Measurements from ENCODE around the gene RDM1.

The RDM1 gene

DNA sequence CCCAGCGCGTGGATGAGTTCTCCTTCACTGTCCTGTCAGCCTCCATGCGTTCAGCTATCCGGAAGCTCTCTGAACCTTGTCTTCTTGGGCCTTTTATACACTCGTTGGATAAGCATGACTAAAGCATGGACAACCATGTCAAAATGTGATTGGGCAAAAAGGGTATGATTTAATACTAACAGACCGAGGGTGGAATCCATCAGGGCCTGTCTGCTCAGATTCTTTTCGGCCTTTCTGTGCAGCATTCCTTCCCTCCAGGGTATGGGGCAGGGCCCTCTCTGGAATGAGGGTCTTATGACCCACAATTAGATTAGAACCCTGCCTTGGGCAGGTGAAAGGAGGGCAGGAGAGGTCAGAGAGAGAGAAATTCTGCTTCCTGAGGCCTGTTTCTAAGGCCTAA, 36.4 kb downstream of the RDM1 start:
- no peak for ATAC-seq
- no peak for TF ChIP-seq ZC3H10 (CRISPR knock-in tag; IDR thresholded peaks at IDR 0.05)
- TF ChIP-seq, protein P1, sequence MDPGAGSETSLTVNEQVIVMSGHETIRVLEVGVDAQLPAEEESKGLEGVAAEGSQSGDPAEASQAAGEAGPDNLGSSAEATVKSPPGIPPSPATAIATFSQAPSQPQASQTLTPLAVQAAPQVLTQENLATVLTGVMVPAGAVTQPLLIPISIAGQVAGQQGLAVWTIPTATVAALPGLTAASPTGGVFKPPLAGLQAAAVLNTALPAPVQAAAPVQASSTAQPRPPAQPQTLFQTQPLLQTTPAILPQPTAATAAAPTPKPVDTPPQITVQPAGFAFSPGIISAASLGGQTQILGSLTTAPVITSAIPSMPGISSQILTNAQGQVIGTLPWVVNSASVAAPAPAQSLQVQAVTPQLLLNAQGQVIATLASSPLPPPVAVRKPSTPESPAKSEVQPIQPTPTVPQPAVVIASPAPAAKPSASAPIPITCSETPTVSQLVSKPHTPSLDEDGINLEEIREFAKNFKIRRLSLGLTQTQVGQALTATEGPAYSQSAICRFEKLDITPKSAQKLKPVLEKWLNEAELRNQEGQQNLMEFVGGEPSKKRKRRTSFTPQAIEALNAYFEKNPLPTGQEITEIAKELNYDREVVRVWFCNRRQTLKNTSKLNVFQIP (CRISPR knock-in tag; IDR thresholded peaks at IDR 0.05; ENCODE audit: borderline replicate concordance, low read depth), result no peak
- TF ChIP-seq CSDC2 (CRISPR knock-in tag; IDR thresholded peaks at IDR 0.05), result no peak
- no peak for TF ChIP-seq PPARA (CRISPR knock-in tag; IDR thresholded peaks at IDR 0.05; ENCODE audit: borderline replicate concordance)
- TF ChIP-seq ZFP30 (CRISPR knock-in tag; IDR thresholded peaks at IDR 0.05), result no peak
- no peak for TF ChIP-seq RARB (CRISPR knock-in tag; IDR thresholded peaks at IDR 0.05)

DNA sequence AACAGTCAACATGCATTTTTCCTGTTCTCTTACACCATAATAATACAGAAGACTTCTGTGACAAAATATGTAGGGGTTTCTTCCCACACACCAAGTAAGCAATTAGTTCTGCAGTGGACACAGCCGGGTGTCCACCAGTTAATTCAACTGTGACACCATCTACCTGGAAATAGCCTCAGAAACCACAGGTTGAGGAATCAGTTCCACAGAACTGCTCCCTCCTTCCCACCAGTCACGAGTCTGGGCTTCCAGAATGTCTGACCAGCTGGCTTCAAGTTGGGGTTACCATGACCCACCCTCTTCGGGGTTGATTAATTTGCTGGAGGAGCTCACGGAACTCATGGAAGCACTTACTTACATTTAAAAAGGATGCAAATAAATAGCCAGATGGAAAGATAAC, 36.8 kb downstream of the RDM1 start:
- TF ChIP-seq BACH2 (CRISPR knock-in tag; IDR thresholded peaks at IDR 0.05; ENCODE audit: borderline replicate concordance) (no peak), CSDC2 (CRISPR knock-in tag; IDR thresholded peaks at IDR 0.05) (no peak), ISL1 (CRISPR knock-in tag; IDR thresholded peaks at IDR 0.05) (no peak), ZFP30 (CRISPR knock-in tag; IDR thresholded peaks at IDR 0.05) (no peak), ARNTL (CRISPR knock-in tag; IDR thresholded peaks at IDR 0.05; ENCODE audit: borderline replicate concordance, low read depth) (no peak), GLIS3 (CRISPR knock-in tag; IDR thresholded peaks at IDR 0.05) (no peak), SNAI2 (CRISPR knock-in tag; IDR thresholded peaks at IDR 0.05) (no peak), OSR1 (CRISPR knock-in tag; IDR thresholded peaks at IDR 0.05) (no peak), ZNF70 (CRISPR knock-in tag; IDR thresholded peaks at IDR 0.05) (no peak), ESRRG (CRISPR knock-in tag; IDR thresholded peaks at IDR 0.05) (no peak)
- TF ChIP-seq, protein P2, sequence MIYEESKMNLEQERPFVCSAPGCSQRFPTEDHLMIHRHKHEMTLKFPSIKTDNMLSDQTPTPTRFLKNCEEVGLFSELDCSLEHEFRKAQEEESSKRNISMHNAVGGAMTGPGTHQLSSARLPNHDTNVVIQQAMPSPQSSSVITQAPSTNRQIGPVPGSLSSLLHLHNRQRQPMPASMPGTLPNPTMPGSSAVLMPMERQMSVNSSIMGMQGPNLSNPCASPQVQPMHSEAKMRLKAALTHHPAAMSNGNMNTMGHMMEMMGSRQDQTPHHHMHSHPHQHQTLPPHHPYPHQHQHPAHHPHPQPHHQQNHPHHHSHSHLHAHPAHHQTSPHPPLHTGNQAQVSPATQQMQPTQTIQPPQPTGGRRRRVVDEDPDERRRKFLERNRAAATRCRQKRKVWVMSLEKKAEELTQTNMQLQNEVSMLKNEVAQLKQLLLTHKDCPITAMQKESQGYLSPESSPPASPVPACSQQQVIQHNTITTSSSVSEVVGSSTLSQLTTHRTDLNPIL (CRISPR knock-in tag; IDR thresholded peaks at IDR 0.05; ENCODE audit: low read depth), result no peak
- ATAC-seq, result no peak

DNA sequence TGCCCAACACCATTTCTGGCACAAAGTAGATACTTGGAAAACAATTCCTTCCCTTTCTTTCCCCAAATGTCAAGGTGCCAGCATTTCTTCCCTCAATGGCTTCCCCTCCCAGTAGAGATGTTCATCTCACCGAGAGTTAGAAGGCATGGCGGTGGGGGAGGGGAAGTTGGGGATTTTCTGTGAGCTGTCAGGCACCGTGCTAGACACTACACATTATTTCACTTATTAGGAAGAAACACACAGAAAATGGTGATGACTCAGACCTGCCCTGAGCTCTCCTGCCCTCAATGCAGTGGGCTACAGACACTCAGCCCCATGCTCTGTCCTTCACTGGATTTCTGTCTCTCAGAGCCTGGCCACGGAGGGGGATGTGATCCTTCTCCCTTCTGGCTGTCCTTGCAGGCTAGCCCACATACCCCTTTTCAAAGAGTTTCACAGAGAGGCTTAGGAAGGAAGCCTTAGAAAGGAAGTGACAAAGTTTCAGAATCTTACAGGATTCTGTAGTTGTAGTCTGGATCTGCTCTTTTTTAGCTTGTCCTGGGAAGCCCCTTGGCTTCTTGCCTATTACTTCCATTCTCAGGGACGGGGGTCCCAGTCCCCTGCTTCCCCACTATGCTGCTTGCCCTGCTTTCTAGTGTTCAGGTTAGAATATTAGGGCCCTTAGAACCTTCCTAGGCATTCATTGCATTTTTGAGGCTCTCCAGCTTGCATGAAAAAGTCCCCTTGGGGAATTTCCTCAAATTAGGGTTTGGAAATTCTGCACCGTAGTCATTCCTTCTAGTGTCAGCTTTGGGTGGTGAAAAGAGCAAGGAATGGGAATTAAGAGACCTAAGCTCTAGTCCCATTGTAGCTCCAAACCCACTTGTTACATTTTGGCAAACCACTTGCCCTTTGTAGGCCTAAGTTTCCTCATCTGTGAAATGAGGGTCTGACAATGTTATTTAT, 38.2 kb downstream of the RDM1 start:
- TF ChIP-seq BACH2 (CRISPR knock-in tag; IDR thresholded peaks at IDR 0.05; ENCODE audit: borderline replicate concordance), result no peak
- TF ChIP-seq, protein P1 (CRISPR knock-in tag; IDR thresholded peaks at IDR 0.05; ENCODE audit: borderline replicate concordance, low read depth), result no peak
- TF ChIP-seq CSDC2 (CRISPR knock-in tag; IDR thresholded peaks at IDR 0.05), result no peak
- no peak for TF ChIP-seq ZFP3 (CRISPR knock-in tag; IDR thresholded peaks at IDR 0.05)
- TF ChIP-seq ZNF70 (CRISPR knock-in tag; IDR thresholded peaks at IDR 0.05), result no peak
- no peak for TF ChIP-seq SNAI2 (CRISPR knock-in tag; IDR thresholded peaks at IDR 0.05)
- TF ChIP-seq ZC3H10 (CRISPR knock-in tag; IDR thresholded peaks at IDR 0.05), result no peak

DNA sequence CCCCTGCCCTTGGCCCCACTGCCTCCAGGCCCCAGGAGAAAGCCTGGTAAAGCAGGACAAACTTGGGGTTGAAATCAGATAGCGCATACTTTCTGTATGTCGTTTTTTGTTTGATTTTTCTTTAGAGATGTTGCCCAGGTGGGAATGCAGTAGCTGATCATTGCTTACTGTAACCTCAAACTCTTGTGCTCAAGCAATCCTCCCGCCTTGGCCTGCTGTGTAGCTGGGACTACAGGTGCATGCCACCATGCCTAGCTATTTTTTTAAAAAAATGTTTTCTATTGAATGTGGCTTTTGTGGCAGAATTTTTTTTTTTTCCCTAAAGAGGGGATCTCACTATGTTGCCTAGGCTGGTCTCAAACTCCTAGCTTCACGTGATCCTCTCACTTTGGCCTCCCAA, 39.3 kb downstream of the RDM1 start:
- ATAC-seq, result no peak
- TF ChIP-seq TCF4 (CRISPR knock-in tag; IDR thresholded peaks at IDR 0.05; ENCODE audit: borderline replicate concordance), result no peak
- TF ChIP-seq ZFP30 (CRISPR knock-in tag; IDR thresholded peaks at IDR 0.05), result no peak
- TF ChIP-seq ZNF70 (CRISPR knock-in tag; IDR thresholded peaks at IDR 0.05), result no peak
- no peak for TF ChIP-seq ZFP3 (CRISPR knock-in tag; IDR thresholded peaks at IDR 0.05)
- no peak for TF ChIP-seq ZNF8 (CRISPR knock-in tag; IDR thresholded peaks at IDR 0.05)
- TF ChIP-seq ESRRG (CRISPR knock-in tag; IDR thresholded peaks at IDR 0.05), result no peak

More for the DNA sequence above, 38.2 kb downstream of the RDM1 start:
- ATAC-seq, result peak; percentile 25; the same call in 1 of the 3 replicates

DNA sequence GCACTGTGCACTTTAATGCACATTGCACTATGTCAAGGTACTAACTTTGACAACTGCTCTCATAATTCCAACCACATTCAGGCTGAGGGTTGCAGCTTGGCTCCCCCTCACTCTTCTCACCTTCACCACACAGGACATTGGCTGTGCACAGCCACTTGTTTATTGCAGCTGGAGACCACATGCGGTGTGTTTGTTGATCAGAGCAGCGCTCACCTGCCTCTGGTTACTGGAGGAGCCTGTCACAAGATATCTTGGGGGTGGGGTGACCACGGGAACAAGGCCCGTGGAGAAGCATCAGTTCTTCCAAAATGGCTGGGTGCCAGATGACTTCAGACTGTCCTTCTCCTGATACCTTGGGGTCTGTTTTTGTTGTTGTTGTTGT, 39.8 kb downstream of the RDM1 start:
- no peak for ATAC-seq
- TF ChIP-seq OSR1 (CRISPR knock-in tag; IDR thresholded peaks at IDR 0.05) (no peak), ZFP30 (CRISPR knock-in tag; IDR thresholded peaks at IDR 0.05) (no peak), ZFP3 (CRISPR knock-in tag; IDR thresholded peaks at IDR 0.05) (no peak), CSDC2 (CRISPR knock-in tag; IDR thresholded peaks at IDR 0.05) (no peak), ARNTL (CRISPR knock-in tag; IDR thresholded peaks at IDR 0.05; ENCODE audit: borderline replicate concordance, low read depth) (no peak), ISL1 (CRISPR knock-in tag; IDR thresholded peaks at IDR 0.05) (no peak), ZC3H10 (CRISPR knock-in tag; IDR thresholded peaks at IDR 0.05) (no peak), SNAI2 (CRISPR knock-in tag; IDR thresholded peaks at IDR 0.05) (no peak), PPARA (CRISPR knock-in tag; IDR thresholded peaks at IDR 0.05; ENCODE audit: borderline replicate concordance) (no peak), RARB (CRISPR knock-in tag; IDR thresholded peaks at IDR 0.05) (no peak), ZNF8 (CRISPR knock-in tag; IDR thresholded peaks at IDR 0.05) (no peak), ESRRG (CRISPR knock-in tag; IDR thresholded peaks at IDR 0.05) (no peak), BACH2 (CRISPR knock-in tag; IDR thresholded peaks at IDR 0.05; ENCODE audit: borderline replicate concordance) (no peak)
- TF ChIP-seq, protein P2 (CRISPR knock-in tag; IDR thresholded peaks at IDR 0.05; ENCODE audit: low read depth), result no peak
- TF ChIP-seq, protein P3, sequence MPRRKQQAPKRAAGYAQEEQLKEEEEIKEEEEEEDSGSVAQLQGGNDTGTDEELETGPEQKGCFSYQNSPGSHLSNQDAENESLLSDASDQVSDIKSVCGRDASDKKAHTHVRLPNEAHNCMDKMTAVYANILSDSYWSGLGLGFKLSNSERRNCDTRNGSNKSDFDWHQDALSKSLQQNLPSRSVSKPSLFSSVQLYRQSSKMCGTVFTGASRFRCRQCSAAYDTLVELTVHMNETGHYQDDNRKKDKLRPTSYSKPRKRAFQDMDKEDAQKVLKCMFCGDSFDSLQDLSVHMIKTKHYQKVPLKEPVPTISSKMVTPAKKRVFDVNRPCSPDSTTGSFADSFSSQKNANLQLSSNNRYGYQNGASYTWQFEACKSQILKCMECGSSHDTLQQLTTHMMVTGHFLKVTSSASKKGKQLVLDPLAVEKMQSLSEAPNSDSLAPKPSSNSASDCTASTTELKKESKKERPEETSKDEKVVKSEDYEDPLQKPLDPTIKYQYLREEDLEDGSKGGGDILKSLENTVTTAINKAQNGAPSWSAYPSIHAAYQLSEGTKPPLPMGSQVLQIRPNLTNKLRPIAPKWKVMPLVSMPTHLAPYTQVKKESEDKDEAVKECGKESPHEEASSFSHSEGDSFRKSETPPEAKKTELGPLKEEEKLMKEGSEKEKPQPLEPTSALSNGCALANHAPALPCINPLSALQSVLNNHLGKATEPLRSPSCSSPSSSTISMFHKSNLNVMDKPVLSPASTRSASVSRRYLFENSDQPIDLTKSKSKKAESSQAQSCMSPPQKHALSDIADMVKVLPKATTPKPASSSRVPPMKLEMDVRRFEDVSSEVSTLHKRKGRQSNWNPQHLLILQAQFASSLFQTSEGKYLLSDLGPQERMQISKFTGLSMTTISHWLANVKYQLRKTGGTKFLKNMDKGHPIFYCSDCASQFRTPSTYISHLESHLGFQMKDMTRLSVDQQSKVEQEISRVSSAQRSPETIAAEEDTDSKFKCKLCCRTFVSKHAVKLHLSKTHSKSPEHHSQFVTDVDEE (CRISPR knock-in tag; IDR thresholded peaks at IDR 0.05), result no peak
- TF ChIP-seq, protein P4, sequence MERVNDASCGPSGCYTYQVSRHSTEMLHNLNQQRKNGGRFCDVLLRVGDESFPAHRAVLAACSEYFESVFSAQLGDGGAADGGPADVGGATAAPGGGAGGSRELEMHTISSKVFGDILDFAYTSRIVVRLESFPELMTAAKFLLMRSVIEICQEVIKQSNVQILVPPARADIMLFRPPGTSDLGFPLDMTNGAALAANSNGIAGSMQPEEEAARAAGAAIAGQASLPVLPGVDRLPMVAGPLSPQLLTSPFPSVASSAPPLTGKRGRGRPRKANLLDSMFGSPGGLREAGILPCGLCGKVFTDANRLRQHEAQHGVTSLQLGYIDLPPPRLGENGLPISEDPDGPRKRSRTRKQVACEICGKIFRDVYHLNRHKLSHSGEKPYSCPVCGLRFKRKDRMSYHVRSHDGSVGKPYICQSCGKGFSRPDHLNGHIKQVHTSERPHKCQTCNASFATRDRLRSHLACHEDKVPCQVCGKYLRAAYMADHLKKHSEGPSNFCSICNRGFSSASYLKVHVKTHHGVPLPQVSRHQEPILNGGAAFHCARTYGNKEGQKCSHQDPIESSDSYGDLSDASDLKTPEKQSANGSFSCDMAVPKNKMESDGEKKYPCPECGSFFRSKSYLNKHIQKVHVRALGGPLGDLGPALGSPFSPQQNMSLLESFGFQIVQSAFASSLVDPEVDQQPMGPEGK (CRISPR knock-in tag; IDR thresholded peaks at IDR 0.05; ENCODE audit: borderline replicate concordance), result no peak

Measured in SK-N-SH treated with all-trans-retinoic acid at 6 μM for 48 hours (cell line).